Muscle of leg (tissue), 11 donors: ENCODE data around the gene G2E3. TPM values are rescaled to one million over a fixed set of nuclear protein-coding genes. Genes with fewer than 3 reads are reported as not detected.
A peak's percentile ranks its signal among the peaks of the same experiment; 100 is the strongest.
"Not testable (repeated sequence)": the region's sequence is repeated elsewhere in the genome, so short reads cannot be mapped to it uniquely, and the experiment has no call there.

Experiments
- DNase-seq: peaks from one replicate; pipeline ENCODE4 v3.0.0; 2013
- H3K27ac ChIP-seq: one replicate; pipeline ENCODE4 v1.5.1; 2013; ENCODE audit warnings: mild to moderate bottlenecking, low read length, control low read depth
- H3K27me3 ChIP-seq: one replicate; pipeline ENCODE4 v1.6.1; 2013; ENCODE audit warnings: low read length; ENCODE audit not compliant: control insufficient read depth, insufficient read depth
- H3K36me3 ChIP-seq: one replicate; pipeline ENCODE4 v1.6.1; 2013; ENCODE audit warnings: low read length; ENCODE audit not compliant: control insufficient read depth, insufficient read depth
- H3K4me1 ChIP-seq: one replicate; pipeline ENCODE4 v1.6.1; 2013; ENCODE audit warnings: low read length; ENCODE audit not compliant: control insufficient read depth, insufficient read depth
- H3K4me3 ChIP-seq: one replicate; pipeline ENCODE4 v1.5.1; 2013; ENCODE audit warnings: low read length, control low read depth
- H3K9me3 ChIP-seq: replicated peaks from 2 replicates; pipeline ENCODE4 v1.6.1; 2013; ENCODE audit warnings: low read depth, low read length; ENCODE audit not compliant: control insufficient read depth
- WGBS: methylation state at CpG from one replicate; pipeline ENCODE4 v1.1.5; 2013; ENCODE audit warnings: missing lambda C conversion rate; ENCODE audit not compliant: insufficient coverage; 5-methylcytosine and 5-hydroxymethylcytosine counted together
- polyA plus RNA-seq, 8 donors: library from polyadenylated mRNA; unstranded; fragments of 120-200 nt; gene quantifications; one replicate each; pipeline versions ENCODE4 v1.2.1 to v1.2.3, GENCODE V29; 2013; ENCODE audit warnings: inconsistent platforms in 1 of 8, low replicate concordance in 1 of 8; ENCODE audit not compliant: insufficient read length in 8 of 8, insufficient read depth in 1 of 8
- total RNA-seq: library from RNA; stranded (reverse); fragments of 120-200 nt; gene quantifications from one replicate; pipeline ENCODE4 v1.2.4, GENCODE V29; 2013

The G2E3 gene
- total and polyA plus RNA-seq, 9 donors: 12.3 to 23.3 (median 18.1) TPM

DNA sequence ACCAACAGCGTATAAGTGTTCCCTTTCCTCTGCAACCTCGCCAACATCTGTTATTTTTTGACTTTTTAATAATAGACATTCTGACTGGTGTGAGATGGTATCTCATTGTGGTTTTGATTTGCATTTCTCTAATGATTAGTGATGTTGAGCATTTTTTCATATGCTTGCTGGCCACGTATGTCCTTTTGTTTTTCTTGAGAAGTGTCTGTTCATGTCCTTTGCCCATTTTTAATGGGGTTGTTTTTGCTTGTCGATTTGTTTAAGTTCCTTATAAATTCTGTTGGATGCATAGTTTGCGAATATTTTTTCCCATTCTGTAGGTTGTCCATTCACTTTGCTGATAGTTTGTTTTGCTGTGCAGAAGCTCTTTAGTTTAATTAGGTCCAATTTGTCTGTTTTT is 85.5 kb downstream of the G2E3 start:
- H3K4me3 ChIP-seq, DNase-seq, H3K4me1 ChIP-seq, H3K27ac ChIP-seq, H3K27me3 ChIP-seq, H3K9me3 ChIP-seq: not testable (repeated sequence)
- H3K36me3 ChIP-seq: peaks cover 10% of the 10 kb centered on the region
- WGBS: 80% methylated on average over 1 of the region's 5 CpGs

DNA sequence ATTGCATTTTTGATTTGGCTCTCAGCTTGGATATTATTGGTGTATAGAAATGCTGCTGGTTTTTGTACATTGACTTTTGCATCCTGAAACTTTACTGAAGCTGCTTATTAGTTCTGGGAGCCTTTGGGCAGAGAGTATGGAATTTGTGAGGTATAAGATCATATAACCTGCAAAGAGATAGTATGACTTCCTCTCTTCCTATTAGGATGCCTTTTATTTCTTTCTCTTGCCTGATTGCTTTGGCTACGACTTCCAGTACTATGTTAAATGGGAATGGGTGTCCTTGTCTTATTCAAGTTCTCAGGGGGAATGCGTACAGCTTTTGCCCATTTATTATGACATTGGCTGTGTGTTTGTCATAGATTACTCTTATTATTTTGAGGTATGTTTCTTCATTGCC is 86.6 kb downstream of the G2E3 start:
- no CpG with 5 or more reads among the region's 2 CpGs for WGBS
- no peak for DNase-seq
- H3K36me3 ChIP-seq: peaks cover 13% of the 10 kb centered on the region

DNA sequence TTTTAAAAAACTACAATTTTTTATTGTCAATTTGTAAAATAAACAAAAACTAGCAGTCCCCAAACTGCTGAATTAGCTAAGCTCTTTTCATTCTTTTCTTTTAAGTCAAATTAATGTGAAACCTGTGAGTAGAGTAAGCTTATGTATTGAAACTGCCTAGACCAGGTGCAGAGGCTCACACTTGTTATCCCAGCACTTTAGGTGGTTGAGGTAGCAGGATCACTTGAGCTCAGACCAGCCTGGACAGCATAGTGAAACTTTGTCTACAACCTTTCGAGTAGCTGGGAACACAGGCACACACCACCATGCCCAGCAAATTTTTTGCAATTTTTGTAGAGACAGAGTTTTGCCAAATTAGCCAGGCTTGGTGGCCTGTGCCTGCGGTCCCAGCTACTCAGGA is 89.5 kb downstream of the G2E3 start:
- 100% methylated on average over 1 of the region's 2 CpGs for WGBS
- Histone ChIP-seq H3K4me3 (no peak overlapping the region), H3K27ac (no peak overlapping the region), H3K9me3 (peaks cover 6% of the 10 kb centered on the region), H3K4me1 (no peaks in the 10 kb centered on the region), H3K27me3 (no peaks in the 10 kb centered on the region), H3K36me3 (peaks cover 20% of the 10 kb centered on the region)
- no peak for DNase-seq

More for the DNA sequence above, 86.6 kb downstream of the G2E3 start:
- no peaks in the 10 kb centered on the region for H3K4me1 ChIP-seq
- H3K27ac ChIP-seq: no peak overlapping the region
- H3K4me3 ChIP-seq: no peak overlapping the region
- H3K27me3 ChIP-seq: no peaks in the 10 kb centered on the region
- H3K9me3 ChIP-seq: peaks cover 6% of the 10 kb centered on the region

DNA sequence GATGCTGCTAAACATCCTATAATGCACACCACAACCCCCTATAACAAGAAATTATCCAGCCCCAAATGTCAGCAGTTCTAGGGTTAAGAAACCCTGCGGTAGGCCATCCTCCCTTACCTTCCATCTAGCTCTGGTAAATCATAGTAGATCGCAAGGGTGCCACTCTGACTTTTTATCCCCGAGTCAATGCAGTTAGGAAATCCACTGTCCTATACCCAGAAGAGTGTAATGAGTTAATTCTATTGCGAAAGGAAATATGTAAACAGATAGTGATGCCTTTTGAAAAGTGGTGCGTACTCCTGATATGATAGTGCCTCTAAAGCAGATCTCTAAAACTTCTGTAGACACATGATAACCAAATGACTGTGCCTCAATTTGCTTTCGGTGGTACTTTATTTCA is 93.0 kb downstream of the G2E3 start:
- H3K4me3 ChIP-seq: no peak overlapping the region
- H3K27me3 ChIP-seq: no peaks in the 10 kb centered on the region
- H3K9me3 ChIP-seq: no peaks in the 10 kb centered on the region
- H3K27ac ChIP-seq: no peak overlapping the region
- no peaks in the 10 kb centered on the region for H3K4me1 ChIP-seq
- no peak for DNase-seq
- WGBS: 100% methylated on average over 2 of the region's 6 CpGs
- H3K36me3 ChIP-seq: peaks cover 34% of the 10 kb centered on the region

DNA sequence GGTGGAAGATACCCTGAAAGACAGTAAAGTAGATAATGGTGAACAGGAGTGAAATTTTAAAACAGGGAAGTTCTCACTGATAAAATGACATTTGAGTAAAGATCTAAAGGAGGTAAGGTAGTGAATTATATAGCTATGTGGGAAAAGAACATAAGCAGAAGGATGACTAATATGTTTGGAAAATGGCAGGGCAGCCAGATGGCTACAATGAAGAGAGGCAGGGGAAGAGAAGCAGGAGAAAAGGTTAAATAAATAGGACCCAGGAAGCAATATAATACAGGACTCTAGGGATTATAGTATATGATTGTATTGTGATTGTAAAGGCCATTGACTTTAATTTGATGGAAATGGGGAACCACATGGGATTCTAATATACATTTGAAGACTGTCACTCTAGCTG is 96.2 kb downstream of the G2E3 start:
- Histone ChIP-seq H3K9me3 (no peaks in the 10 kb centered on the region), H3K36me3 (peaks cover 32% of the 10 kb centered on the region), H3K4me1 (no peaks in the 10 kb centered on the region), H3K4me3 (no peak overlapping the region), H3K27me3 (no peaks in the 10 kb centered on the region), H3K27ac (no peak overlapping the region)
- no peak for DNase-seq

DNA sequence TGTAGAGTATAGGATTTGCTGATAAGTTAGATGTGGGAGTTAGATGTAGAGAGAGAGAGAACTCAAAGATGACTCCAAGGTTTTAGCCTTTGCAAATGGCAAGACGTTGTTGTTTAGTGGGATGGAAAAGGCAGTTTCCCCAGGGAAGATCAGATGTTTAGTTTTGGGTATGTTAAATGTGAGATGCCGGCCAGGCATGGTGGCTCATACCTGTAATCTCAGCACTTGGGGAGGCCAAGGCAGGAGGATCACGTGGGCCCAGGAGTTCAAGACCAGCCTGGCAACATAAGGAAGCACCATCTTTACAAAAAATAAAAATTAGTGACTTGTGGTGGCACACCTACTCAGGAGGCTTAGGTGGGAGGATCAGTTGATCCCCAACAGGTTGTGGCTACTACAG is 96.7 kb downstream of the G2E3 start:
- Histone ChIP-seq H3K27me3 (no peaks in the 10 kb centered on the region), H3K9me3 (no peaks in the 10 kb centered on the region), H3K36me3 (peaks cover 32% of the 10 kb centered on the region), H3K27ac (no peak overlapping the region), H3K4me1 (no peaks in the 10 kb centered on the region), H3K4me3 (no peak overlapping the region)
- WGBS: 70% methylated on average over 2 of the region's 3 CpGs
- DNase-seq: no peak

DNA sequence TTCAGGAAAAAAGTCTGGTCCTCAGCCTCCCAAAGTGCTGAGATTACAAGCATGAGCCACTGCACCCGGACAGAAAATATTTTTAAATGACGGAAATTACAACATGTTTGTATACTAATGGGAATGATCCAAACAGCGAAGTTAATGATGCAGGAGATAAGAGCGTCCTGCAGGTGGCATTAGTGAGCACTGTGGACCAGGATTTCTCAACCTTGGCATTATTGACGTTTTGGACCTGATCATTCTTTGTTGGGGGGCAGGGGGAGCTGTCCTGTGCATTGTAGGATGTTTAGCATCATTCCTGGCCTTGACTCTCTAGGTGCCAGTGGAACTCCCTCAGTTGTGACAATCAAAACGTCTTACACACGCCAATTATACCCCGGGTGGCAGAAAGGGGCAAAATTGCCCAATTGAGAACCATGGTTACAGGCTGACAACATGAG is 97.3 kb downstream of the G2E3 start:
- H3K27me3 ChIP-seq: no peaks in the 10 kb centered on the region
- peaks cover 34% of the 10 kb centered on the region for H3K36me3 ChIP-seq
- WGBS: 59% methylated on average over 7 of the region's 8 CpGs
- H3K27ac ChIP-seq: no peak overlapping the region
- no peaks in the 10 kb centered on the region for H3K4me1 ChIP-seq
- no peaks in the 10 kb centered on the region for H3K9me3 ChIP-seq
- DNase-seq: peak; percentile 20
- H3K4me3 ChIP-seq: no peak overlapping the region

DNA sequence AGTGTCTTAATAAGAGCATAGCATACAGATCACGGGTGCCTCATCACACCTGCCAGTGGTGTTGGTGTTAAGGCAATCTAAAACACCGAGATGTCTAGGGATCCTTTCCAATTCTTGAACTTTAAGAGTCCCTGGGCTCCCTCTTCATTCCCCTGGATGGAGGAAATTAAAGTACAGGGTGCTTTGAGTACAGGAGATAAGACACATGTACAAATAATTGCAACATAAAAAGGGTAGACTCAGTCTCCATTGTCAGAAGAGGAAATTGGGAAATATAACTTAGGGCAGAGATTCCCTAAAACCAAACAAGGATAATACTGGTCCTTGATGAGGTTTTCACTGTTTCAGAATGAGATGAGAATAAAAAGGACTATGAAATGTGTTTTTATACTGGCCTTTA is 98.1 kb downstream of the G2E3 start:
- H3K36me3 ChIP-seq: peaks cover 29% of the 10 kb centered on the region
- DNase-seq: no peak
- H3K27me3 ChIP-seq: no peaks in the 10 kb centered on the region
- no peak overlapping the region for H3K4me3 ChIP-seq
- no peaks in the 10 kb centered on the region for H3K9me3 ChIP-seq
- no peak overlapping the region for H3K27ac ChIP-seq
- no peaks in the 10 kb centered on the region for H3K4me1 ChIP-seq
- WGBS: no CpG with 5 or more reads among the region's 2 CpGs

DNA sequence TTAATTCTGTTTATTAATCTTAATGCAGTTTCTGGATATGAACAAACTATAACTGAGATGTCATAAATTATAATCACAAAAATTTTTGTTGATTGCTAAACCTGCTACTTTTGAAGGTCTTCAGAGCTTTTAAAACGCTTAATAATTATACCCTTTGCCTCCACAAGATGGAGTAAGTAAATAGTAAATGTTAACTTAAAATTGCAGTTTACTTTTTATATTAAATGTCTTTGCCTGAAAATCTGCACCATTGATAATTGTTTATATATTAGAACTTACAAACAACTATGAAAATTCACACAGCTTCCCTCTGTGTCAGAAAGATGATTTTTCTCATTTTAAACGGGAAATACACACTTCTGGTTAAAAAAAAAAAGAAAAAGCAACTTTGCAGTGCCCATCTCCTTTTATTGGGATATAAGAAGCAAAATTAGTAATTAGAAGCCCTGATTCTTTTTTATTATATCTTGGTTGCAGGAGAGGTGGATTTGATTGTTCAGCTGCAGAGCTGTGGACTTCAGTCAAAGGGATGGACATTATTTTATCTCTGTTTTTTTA is 98.7 kb downstream of the G2E3 start:
- Histone ChIP-seq H3K4me3 (no peak overlapping the region), H3K27me3 (no peaks in the 10 kb centered on the region), H3K36me3 (peaks cover 26% of the 10 kb centered on the region), H3K27ac (no peak overlapping the region), H3K9me3 (no peaks in the 10 kb centered on the region), H3K4me1 (no peaks in the 10 kb centered on the region)
- WGBS: no CpG with 5 or more reads among the region's 2 CpGs
- peak; percentile 13 for DNase-seq

DNA sequence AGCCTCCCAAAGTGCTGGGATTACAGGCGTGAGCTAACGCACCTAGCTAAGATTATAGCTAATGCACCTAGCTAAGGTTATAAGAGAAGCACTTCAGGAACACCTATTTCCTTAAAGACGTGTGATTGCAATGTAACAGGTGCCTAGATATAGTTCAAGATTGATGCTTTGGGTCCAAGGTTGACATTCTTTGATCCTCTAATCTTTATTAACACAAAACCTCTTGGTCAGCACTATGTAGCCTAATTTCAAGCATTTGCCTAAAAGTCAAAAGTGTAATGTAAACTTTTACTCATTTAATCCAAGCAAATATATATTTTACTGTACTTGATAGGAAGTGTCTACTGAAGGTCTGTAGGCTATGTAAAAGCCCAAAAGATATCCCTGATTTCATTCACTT is 99.7 kb downstream of the G2E3 start:
- no CpG with 5 or more reads among the region's 3 CpGs for WGBS

DNA sequence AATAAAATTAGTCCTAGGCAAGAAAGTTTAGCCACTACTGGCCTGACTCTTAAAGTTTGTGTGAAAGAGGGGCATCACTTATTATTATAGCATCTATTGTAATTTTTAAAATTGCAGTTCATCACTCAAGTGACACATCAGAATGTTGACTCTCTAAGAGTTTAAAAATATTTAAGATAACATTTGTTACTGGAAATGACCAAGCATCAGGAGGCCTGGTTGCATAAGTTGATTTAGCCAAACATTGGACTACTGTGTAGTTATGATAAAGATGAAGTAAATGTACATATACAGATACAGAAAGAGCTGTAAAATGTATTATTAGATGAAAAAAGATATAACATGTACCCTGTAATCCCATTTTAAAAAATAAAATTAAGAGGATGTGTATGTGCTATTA is 110.6 kb downstream of the G2E3 start:
- Histone ChIP-seq H3K4me3 (no peak overlapping the region), H3K36me3 (peaks cover 10% of the 10 kb centered on the region)

More for the DNA sequence above, 99.7 kb downstream of the G2E3 start:
- no peak overlapping the region for H3K4me3 ChIP-seq
- H3K9me3 ChIP-seq: no peaks in the 10 kb centered on the region
- no peaks in the 10 kb centered on the region for H3K27me3 ChIP-seq
- DNase-seq: no peak
- peaks cover 22% of the 10 kb centered on the region for H3K36me3 ChIP-seq
- no peaks in the 10 kb centered on the region for H3K4me1 ChIP-seq
- no peak overlapping the region for H3K27ac ChIP-seq

More for the DNA sequence above, 110.6 kb downstream of the G2E3 start:
- Histone ChIP-seq H3K4me1 (no peaks in the 10 kb centered on the region), H3K27ac (no peak overlapping the region), H3K27me3 (no peaks in the 10 kb centered on the region), H3K9me3 (no peaks in the 10 kb centered on the region)
- DNase-seq: no peak
